ENCODE results near the gene EXOC4.

Gene EXOC4

GRCh38 chr7:133691727-133692610 is 439.1 kb downstream of the EXOC4 start:
- H2AFZ ChIP-seq (ENCODE audit: low read length, unreplicated experiment), result no peak overlapping the region

GRCh38 chr7:133693281-133693680 is 440.4 kb downstream of the EXOC4 start:
- Histone ChIP-seq H2AFZ (ENCODE audit: low read length, unreplicated experiment) (no peak overlapping the region), H3K79me2 (ENCODE audit: control insufficient read depth, insufficient read depth, low read length, unreplicated experiment) (no peaks in the 10 kb centered on the region), H3K4me3 (ENCODE audit: low read depth, low read length) (no peak overlapping the region), H3K4me1 (ENCODE audit: control insufficient read depth, insufficient read depth, low read length, unreplicated experiment) (peaks cover 30% of the 10 kb centered on the region), H3K36me3 (ENCODE audit: insufficient read depth, low read length) (no peaks in the 10 kb centered on the region), H3K27me3 (ENCODE audit: insufficient read depth, low read length) (no peaks in the 10 kb centered on the region), H3K27ac (ENCODE audit: low read depth, low read length) (no peak overlapping the region)

More at GRCh38 chr7:133691727-133692610, 439.1 kb downstream of the EXOC4 start:
- peaks cover 25% of the 10 kb centered on the region for H3K4me1 ChIP-seq (ENCODE audit: control insufficient read depth, insufficient read depth, low read length, unreplicated experiment)
- H3K79me2 ChIP-seq (ENCODE audit: control insufficient read depth, insufficient read depth, low read length, unreplicated experiment), result no peaks in the 10 kb centered on the region
- no peak overlapping the region for H3K4me3 ChIP-seq (ENCODE audit: low read depth, low read length)
- H3K27ac ChIP-seq (ENCODE audit: low read depth, low read length), result peak overlapping the region; percentile 37
- H3K36me3 ChIP-seq (ENCODE audit: insufficient read depth, low read length), result no peaks in the 10 kb centered on the region
- H3K27me3 ChIP-seq (ENCODE audit: insufficient read depth, low read length), result no peaks in the 10 kb centered on the region

GRCh38 chr7:133696056-133696455 is 443.2 kb downstream of the EXOC4 start:
- Histone ChIP-seq H3K36me3 (ENCODE audit: insufficient read depth, low read length) (no peaks in the 10 kb centered on the region), H3K27me3 (ENCODE audit: insufficient read depth, low read length) (no peaks in the 10 kb centered on the region), H3K4me3 (ENCODE audit: low read depth, low read length) (no peak overlapping the region), H3K4me1 (ENCODE audit: control insufficient read depth, insufficient read depth, low read length, unreplicated experiment) (peaks cover 20% of the 10 kb centered on the region), H2AFZ (ENCODE audit: low read length, unreplicated experiment) (no peak overlapping the region), H3K79me2 (ENCODE audit: control insufficient read depth, insufficient read depth, low read length, unreplicated experiment) (no peaks in the 10 kb centered on the region), H3K27ac (ENCODE audit: low read depth, low read length) (no peak overlapping the region)

GRCh38 chr7:133697585-133697984 is 444.7 kb downstream of the EXOC4 start:
- Histone ChIP-seq H3K27me3 (ENCODE audit: insufficient read depth, low read length) (no peaks in the 10 kb centered on the region), H3K4me1 (ENCODE audit: control insufficient read depth, insufficient read depth, low read length, unreplicated experiment) (peaks cover 11% of the 10 kb centered on the region)

GRCh38 chr7:133698127-133698526 is 445.2 kb downstream of the EXOC4 start:
- Histone ChIP-seq H3K4me3 (ENCODE audit: low read depth, low read length) (no peak overlapping the region), H3K27me3 (ENCODE audit: insufficient read depth, low read length) (no peaks in the 10 kb centered on the region), H3K27ac (ENCODE audit: low read depth, low read length) (0 out of 2 replicates have a peak overlapping the region, but pooled peaks have one; percentile 24), H3K4me1 (ENCODE audit: control insufficient read depth, insufficient read depth, low read length, unreplicated experiment) (peaks cover 15% of the 10 kb centered on the region), H3K79me2 (ENCODE audit: control insufficient read depth, insufficient read depth, low read length, unreplicated experiment) (no peaks in the 10 kb centered on the region), H3K36me3 (ENCODE audit: insufficient read depth, low read length) (no peaks in the 10 kb centered on the region), H2AFZ (ENCODE audit: low read length, unreplicated experiment) (no peak overlapping the region)

More at GRCh38 chr7:133697585-133697984, 444.7 kb downstream of the EXOC4 start:
- H3K36me3 ChIP-seq (ENCODE audit: insufficient read depth, low read length), result no peaks in the 10 kb centered on the region
- H2AFZ ChIP-seq (ENCODE audit: low read length, unreplicated experiment), result no peak overlapping the region
- 0 out of 2 replicates have a peak overlapping the region, but pooled peaks have one; percentile 24 for H3K27ac ChIP-seq (ENCODE audit: low read depth, low read length)
- no peak overlapping the region for H3K4me3 ChIP-seq (ENCODE audit: low read depth, low read length)
- no peaks in the 10 kb centered on the region for H3K79me2 ChIP-seq (ENCODE audit: control insufficient read depth, insufficient read depth, low read length, unreplicated experiment)

GRCh38 chr7:133699386-133699785 is 446.5 kb downstream of the EXOC4 start:
- no peaks in the 10 kb centered on the region for H3K79me2 ChIP-seq (ENCODE audit: control insufficient read depth, insufficient read depth, low read length, unreplicated experiment)
- no peak overlapping the region for H3K4me3 ChIP-seq (ENCODE audit: low read depth, low read length)
- no peaks in the 10 kb centered on the region for H3K27me3 ChIP-seq (ENCODE audit: insufficient read depth, low read length)
- peaks cover 22% of the 10 kb centered on the region for H3K4me1 ChIP-seq (ENCODE audit: control insufficient read depth, insufficient read depth, low read length, unreplicated experiment)
- no peaks in the 10 kb centered on the region for H3K36me3 ChIP-seq (ENCODE audit: insufficient read depth, low read length)
- no peak overlapping the region for H2AFZ ChIP-seq (ENCODE audit: low read length, unreplicated experiment)
- no peak overlapping the region for H3K27ac ChIP-seq (ENCODE audit: low read depth, low read length)

- H3K4me3 ChIP-seq (ENCODE audit: low read depth, low read length), result no peak overlapping the region
- peaks cover 33% of the 10 kb centered on the region for H3K4me1 ChIP-seq (ENCODE audit: control insufficient read depth, insufficient read depth, low read length, unreplicated experiment)
- no peak overlapping the region for H3K27ac ChIP-seq (ENCODE audit: low read depth, low read length)
- H3K27me3 ChIP-seq (ENCODE audit: insufficient read depth, low read length), result no peaks in the 10 kb centered on the region
- no peaks in the 10 kb centered on the region for H3K36me3 ChIP-seq (ENCODE audit: insufficient read depth, low read length)
- H3K79me2 ChIP-seq (ENCODE audit: control insufficient read depth, insufficient read depth, low read length, unreplicated experiment), result no peaks in the 10 kb centered on the region
- no peak overlapping the region for H2AFZ ChIP-seq (ENCODE audit: low read length, unreplicated experiment)
These were observed 449.2 kb downstream of the EXOC4 start for GRCh38 chr7:133702078-133702477.

- H2AFZ ChIP-seq (ENCODE audit: low read length, unreplicated experiment), result no peak overlapping the region
- no peaks in the 10 kb centered on the region for H3K36me3 ChIP-seq (ENCODE audit: insufficient read depth, low read length)
- no peaks in the 10 kb centered on the region for H3K79me2 ChIP-seq (ENCODE audit: control insufficient read depth, insufficient read depth, low read length, unreplicated experiment)
- no peaks in the 10 kb centered on the region for H3K27me3 ChIP-seq (ENCODE audit: insufficient read depth, low read length)
- peak overlapping the region; percentile 54 for H3K27ac ChIP-seq (ENCODE audit: low read depth, low read length)
- H3K4me1 ChIP-seq (ENCODE audit: control insufficient read depth, insufficient read depth, low read length, unreplicated experiment), result peaks cover 28% of the 10 kb centered on the region
- no peak overlapping the region for H3K4me3 ChIP-seq (ENCODE audit: low read depth, low read length)
These were observed 450.1 kb downstream of the EXOC4 start for GRCh38 chr7:133702960-133703359.

- no peaks in the 10 kb centered on the region for H3K36me3 ChIP-seq (ENCODE audit: insufficient read depth, low read length)
- peak overlapping the region; percentile 54 for H3K27ac ChIP-seq (ENCODE audit: low read depth, low read length)
- H2AFZ ChIP-seq (ENCODE audit: low read length, unreplicated experiment), result no peak overlapping the region
- H3K79me2 ChIP-seq (ENCODE audit: control insufficient read depth, insufficient read depth, low read length, unreplicated experiment), result no peaks in the 10 kb centered on the region
- H3K4me1 ChIP-seq (ENCODE audit: control insufficient read depth, insufficient read depth, low read length, unreplicated experiment), result peaks cover 24% of the 10 kb centered on the region
- H3K4me3 ChIP-seq (ENCODE audit: low read depth, low read length), result no peak overlapping the region
- H3K27me3 ChIP-seq (ENCODE audit: insufficient read depth, low read length), result no peaks in the 10 kb centered on the region
These were observed 450.7 kb downstream of the EXOC4 start for GRCh38 chr7:133703547-133703946.

- H3K27ac ChIP-seq (ENCODE audit: low read depth, low read length), result no peak overlapping the region
- H3K27me3 ChIP-seq (ENCODE audit: insufficient read depth, low read length), result no peaks in the 10 kb centered on the region
- peaks cover 24% of the 10 kb centered on the region for H3K4me1 ChIP-seq (ENCODE audit: control insufficient read depth, insufficient read depth, low read length, unreplicated experiment)
These were observed 451.6 kb downstream of the EXOC4 start for GRCh38 chr7:133704453-133704852.

GRCh38 chr7:133705596-133705995 is 452.7 kb downstream of the EXOC4 start:
- Histone ChIP-seq H3K79me2 (ENCODE audit: control insufficient read depth, insufficient read depth, low read length, unreplicated experiment) (no peaks in the 10 kb centered on the region), H3K4me1 (ENCODE audit: control insufficient read depth, insufficient read depth, low read length, unreplicated experiment) (peaks cover 24% of the 10 kb centered on the region), H3K27ac (ENCODE audit: low read depth, low read length) (peak overlapping the region; percentile 18; the same call in 1 of the 2 replicates), H2AFZ (ENCODE audit: low read length, unreplicated experiment) (no peak overlapping the region), H3K27me3 (ENCODE audit: insufficient read depth, low read length) (no peaks in the 10 kb centered on the region), H3K36me3 (ENCODE audit: insufficient read depth, low read length) (no peaks in the 10 kb centered on the region), H3K4me3 (ENCODE audit: low read depth, low read length) (no peak overlapping the region)

More at GRCh38 chr7:133704453-133704852, 451.6 kb downstream of the EXOC4 start:
- Histone ChIP-seq H3K4me3 (ENCODE audit: low read depth, low read length) (no peak overlapping the region), H3K36me3 (ENCODE audit: insufficient read depth, low read length) (no peaks in the 10 kb centered on the region), H3K79me2 (ENCODE audit: control insufficient read depth, insufficient read depth, low read length, unreplicated experiment) (no peaks in the 10 kb centered on the region), H2AFZ (ENCODE audit: low read length, unreplicated experiment) (no peak overlapping the region)

Measured in ACC112 (cell line).